MCF 10A (cell line): Measurements from ENCODE around the gene TMEM179. TPM values are rescaled to one million over a fixed set of nuclear protein-coding genes. Genes with fewer than 3 reads are reported as not detected.

Experiments used
- BruUV-seq: library from RNA; stranded (reverse); fragments of 400-500 nt; replicated peaks from 2 replicates; lab custom pipeline; 2021; lab: Mats Ljungman, UMichigan
- CTCF ChIA-PET: fragments of 300-600 bp; sonication (Branson Sonifier 250); formaldehyde crosslinking; extraction: SDS; loops from one replicate; lab custom pipeline; 2021; ENCODE audit warnings: antibody characterized with exemption, inconsistent platforms; lab: Yijun Ruan, JAX
- POLR2A ChIA-PET: fragments of 300-600, 350-650 bp; sonication (Branson Sonifier 250); formaldehyde crosslinking; extraction: SDS; loops from one replicate; lab custom pipeline; 2020; ENCODE audit warnings: antibody characterized with exemption, inconsistent platforms; lab: Yijun Ruan, JAX
- DNase-seq: peaks from one replicate; pipeline ENCODE4 v3.0.0-alpha.2; 2018; ENCODE audit not compliant: unreplicated experiment
- H3K27ac Mint-ChIP-seq: one replicate; pipeline ENCODE4 v1.8.0; 2022; ENCODE audit warnings: mild to moderate bottlenecking, low read depth, mixed read lengths; ENCODE audit not compliant: unreplicated experiment
- H3K27me3 Mint-ChIP-seq: one replicate; pipeline ENCODE4 v1.8.0; 2022; ENCODE audit warnings: mixed read lengths; ENCODE audit not compliant: insufficient read depth, unreplicated experiment
- H3K36me3 Mint-ChIP-seq: one replicate; pipeline ENCODE4 v1.8.0; 2022; ENCODE audit warnings: mild to moderate bottlenecking, moderate library complexity, mixed read lengths; ENCODE audit not compliant: insufficient read depth, unreplicated experiment
- H3K4me1 Mint-ChIP-seq: one replicate; pipeline ENCODE4 v1.8.0; 2022; ENCODE audit warnings: mixed read lengths; ENCODE audit not compliant: insufficient read depth, unreplicated experiment
- H3K4me3 Mint-ChIP-seq: one replicate; pipeline ENCODE4 v1.8.0; 2022; ENCODE audit warnings: mild to moderate bottlenecking, moderate library complexity, mixed read lengths; ENCODE audit not compliant: unreplicated experiment
- H3K9me3 Mint-ChIP-seq: one replicate; pipeline ENCODE4 v1.8.0; 2022; ENCODE audit warnings: mixed read lengths; ENCODE audit not compliant: unreplicated experiment
- intact Hi-C: fragments of 100-400 bp; cut with micrococcal nuclease; formaldehyde crosslinking; loops from 2 replicates; pipeline ENCODE4 v1.14.1; 2022
- total RNA-seq: library from RNA; stranded (reverse); gene quantifications from 2 replicates; pipeline ENCODE4 v1.2.3, GENCODE V29; 2022
- TF ChIP-seq, protein P1 (sequence below): fragments of 200-600 bp; IDR thresholded peaks from one replicate; pipeline ENCODE4 v1.8.0; 2022; ENCODE audit warnings: antibody characterized with exemption, mild to moderate bottlenecking; ENCODE audit not compliant: unreplicated experiment

The TMEM179 gene
- total RNA-seq, 1 experiment from 2014 or later, result not detected

DNA sequence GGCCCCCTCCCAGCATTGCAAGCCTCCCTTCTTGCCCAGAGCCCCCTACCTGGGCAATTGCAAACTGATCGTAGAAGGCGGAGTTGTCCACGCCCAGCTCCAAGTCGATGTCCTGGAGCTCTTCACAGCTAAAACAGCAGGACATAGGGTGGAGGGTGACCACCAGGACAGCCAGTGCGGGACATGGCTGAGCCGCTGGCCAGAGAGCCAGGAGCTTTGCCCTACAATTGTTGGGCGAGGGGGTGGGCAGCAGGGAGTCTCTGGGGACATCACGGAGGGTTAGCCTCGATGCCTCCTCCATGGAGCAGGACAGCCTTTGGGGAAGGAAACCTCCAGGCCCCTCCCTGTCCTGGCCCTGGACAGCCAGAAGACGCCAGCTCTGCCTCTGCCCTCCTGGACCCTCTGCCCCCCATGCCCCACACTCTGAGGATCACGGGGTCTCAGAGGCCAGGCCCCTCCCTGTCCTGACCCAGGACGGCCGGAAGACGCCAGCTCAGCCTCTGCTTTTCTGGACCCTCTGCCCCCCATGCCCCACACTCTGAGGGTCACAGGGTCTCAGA lies 9.4 kb downstream of the TMEM179 start:
- CTCF ChIA-PET, result interaction anchor here (0.6 to 0.7 kb wide), 2 partner anchors 432 to 461 kb away, joined by 3 read pairs; no protein-coding TSS in a partner anchor
- no peak for DNase-seq
- Mint-ChIP-seq H3K36me3 (no peaks in the 10 kb centered on the region), H3K4me1 (peaks cover 5% of the 10 kb centered on the region), H3K9me3 (no peaks in the 10 kb centered on the region), H3K27me3 (peaks cover 40% of the 10 kb centered on the region), H3K27ac (no peak overlapping the region), H3K4me3 (no peak overlapping the region)
- TF ChIP-seq, protein P1, sequence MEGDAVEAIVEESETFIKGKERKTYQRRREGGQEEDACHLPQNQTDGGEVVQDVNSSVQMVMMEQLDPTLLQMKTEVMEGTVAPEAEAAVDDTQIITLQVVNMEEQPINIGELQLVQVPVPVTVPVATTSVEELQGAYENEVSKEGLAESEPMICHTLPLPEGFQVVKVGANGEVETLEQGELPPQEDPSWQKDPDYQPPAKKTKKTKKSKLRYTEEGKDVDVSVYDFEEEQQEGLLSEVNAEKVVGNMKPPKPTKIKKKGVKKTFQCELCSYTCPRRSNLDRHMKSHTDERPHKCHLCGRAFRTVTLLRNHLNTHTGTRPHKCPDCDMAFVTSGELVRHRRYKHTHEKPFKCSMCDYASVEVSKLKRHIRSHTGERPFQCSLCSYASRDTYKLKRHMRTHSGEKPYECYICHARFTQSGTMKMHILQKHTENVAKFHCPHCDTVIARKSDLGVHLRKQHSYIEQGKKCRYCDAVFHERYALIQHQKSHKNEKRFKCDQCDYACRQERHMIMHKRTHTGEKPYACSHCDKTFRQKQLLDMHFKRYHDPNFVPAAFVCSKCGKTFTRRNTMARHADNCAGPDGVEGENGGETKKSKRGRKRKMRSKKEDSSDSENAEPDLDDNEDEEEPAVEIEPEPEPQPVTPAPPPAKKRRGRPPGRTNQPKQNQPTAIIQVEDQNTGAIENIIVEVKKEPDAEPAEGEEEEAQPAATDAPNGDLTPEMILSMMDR, result no peak
- intact Hi-C loops, result no loop called here
- no TSS peak for BruUV-seq
- POLR2A ChIA-PET, result no interaction called here

DNA sequence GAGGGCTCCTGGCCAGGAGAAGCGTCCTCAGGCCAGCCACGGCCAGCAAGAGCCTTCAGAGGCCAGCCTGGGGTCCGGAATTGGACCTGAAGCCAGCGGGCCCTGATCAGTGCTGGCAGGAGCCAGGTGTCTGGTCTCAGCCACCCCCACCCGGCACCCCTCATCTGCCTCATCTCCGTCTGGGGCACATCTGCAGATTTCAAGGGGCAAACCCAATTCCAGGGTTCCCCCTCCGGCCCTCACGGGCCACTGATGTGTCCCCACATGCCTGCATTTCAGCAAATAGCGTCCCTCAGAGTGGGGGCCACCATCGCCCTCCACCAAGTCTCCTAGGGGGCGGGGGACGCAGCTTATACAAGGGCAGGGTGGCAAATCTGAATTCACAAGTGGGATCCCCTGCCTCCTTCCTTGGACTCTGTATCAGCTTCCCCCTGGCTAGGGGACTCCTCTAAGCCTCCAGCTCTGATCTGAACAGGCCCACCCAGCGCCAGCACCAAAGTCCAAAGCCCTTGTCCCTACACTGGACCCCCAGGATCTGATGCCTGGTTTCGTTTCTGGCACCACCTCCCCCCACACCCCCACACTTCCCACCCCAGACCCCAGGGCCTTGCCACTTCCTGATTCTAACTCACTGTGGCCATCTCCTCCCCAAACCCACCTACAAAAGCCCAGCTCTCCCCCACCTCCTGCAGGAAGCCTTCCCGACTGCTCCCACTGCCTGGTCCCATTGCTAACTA lies 10.1 kb downstream of the TMEM179 start:
- ChIA-PET CTCF (interaction anchor here (0.6 to 0.7 kb wide), 3 partner anchors 176 to 460 kb away, joined by 3 read pairs; no protein-coding TSS in a partner anchor), POLR2A (no interaction called here)
- DNase-seq, result no peak
- H3K4me1 Mint-ChIP-seq, result peaks cover 5% of the 10 kb centered on the region
- peaks cover 33% of the 10 kb centered on the region for H3K27me3 Mint-ChIP-seq
- H3K27ac Mint-ChIP-seq, result no peak overlapping the region
- H3K36me3 Mint-ChIP-seq, result no peaks in the 10 kb centered on the region
- H3K9me3 Mint-ChIP-seq, result no peaks in the 10 kb centered on the region
- no TSS peak for BruUV-seq
- TF ChIP-seq, protein P1, result no peak
- intact Hi-C loops, result no loop called here
- no peak overlapping the region for H3K4me3 Mint-ChIP-seq

DNA sequence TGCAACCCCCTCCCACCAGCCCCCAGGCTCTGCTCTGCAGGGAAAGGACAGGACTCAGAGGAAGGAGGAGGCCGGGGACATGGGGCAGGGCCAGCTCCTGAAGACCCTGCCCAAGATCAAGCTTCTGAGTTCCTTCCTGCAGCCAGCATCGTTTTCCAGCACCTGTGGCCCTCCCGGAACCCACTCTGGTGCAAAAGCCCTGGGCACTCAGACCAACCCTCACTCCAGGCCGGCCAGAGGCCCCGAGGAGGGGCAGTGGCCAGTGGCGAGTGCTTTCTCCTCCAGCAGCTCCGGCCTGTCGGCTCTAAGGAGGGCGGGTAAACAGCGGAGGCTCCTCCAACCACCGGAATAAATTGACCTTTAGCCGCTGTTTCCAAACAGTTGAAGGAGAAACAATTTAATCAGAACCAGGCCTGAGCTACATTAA lies 10.8 kb downstream of the TMEM179 start:
- H3K9me3 Mint-ChIP-seq, result no peaks in the 10 kb centered on the region
- no peak overlapping the region for H3K4me3 Mint-ChIP-seq
- no peak overlapping the region for H3K27ac Mint-ChIP-seq
- peaks cover 26% of the 10 kb centered on the region for H3K27me3 Mint-ChIP-seq
- intact Hi-C loops, result no loop called here
- BruUV-seq, result no TSS peak
- ChIA-PET POLR2A (no interaction called here), CTCF (interaction anchor here (0.7 kb wide), 1 partner anchor 175 kb away, joined by 3 read pairs; no protein-coding TSS in a partner anchor)
- no peak for DNase-seq
- TF ChIP-seq, protein P1, result no peak
- no peaks in the 10 kb centered on the region for H3K36me3 Mint-ChIP-seq
- H3K4me1 Mint-ChIP-seq, result peaks cover 5% of the 10 kb centered on the region

DNA sequence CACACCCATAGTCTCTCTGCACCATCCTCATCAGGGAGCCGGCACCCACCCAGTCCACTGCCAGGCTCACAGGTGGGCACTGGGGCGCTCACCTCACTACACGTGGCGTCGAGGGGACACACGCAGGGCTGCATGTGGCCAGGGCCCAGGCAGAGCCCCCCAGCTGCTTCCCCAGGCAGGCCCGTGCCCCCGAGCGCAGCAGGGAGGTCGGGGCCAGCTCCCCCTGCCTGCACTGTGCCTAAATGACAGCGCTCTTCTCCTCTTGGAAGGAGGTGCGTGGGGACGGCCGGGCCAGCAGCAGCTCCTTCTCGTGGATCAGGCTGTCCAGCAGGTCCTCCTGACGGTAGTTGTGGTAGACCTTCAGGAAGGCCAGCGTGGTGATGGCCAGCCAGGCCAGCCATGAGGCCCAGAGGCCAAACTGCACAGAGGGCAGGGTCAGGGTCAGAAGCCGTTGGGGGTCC lies 11.3 kb downstream of the TMEM179 start:
- CTCF ChIA-PET, result no interaction called here
- no peak overlapping the region for H3K4me3 Mint-ChIP-seq
- no TSS peak for BruUV-seq
- H3K27ac Mint-ChIP-seq, result no peak overlapping the region
- intact Hi-C loops, result no loop called here
- H3K27me3 Mint-ChIP-seq, result peaks cover 26% of the 10 kb centered on the region
- POLR2A ChIA-PET, result no interaction called here
- TF ChIP-seq, protein P1, result no peak
- H3K4me1 Mint-ChIP-seq, result peaks cover 5% of the 10 kb centered on the region
- DNase-seq, result no peak
- H3K9me3 Mint-ChIP-seq, result no peaks in the 10 kb centered on the region
- no peaks in the 10 kb centered on the region for H3K36me3 Mint-ChIP-seq
